ENCODE data around the gene C16orf86. TPM values are rescaled to one million over a fixed set of nuclear protein-coding genes. Genes with fewer than 3 reads are reported as not detected.

The C16orf86 gene
- total RNA-seq, 1 donor from 2014 or later, result 2.1 TPM

GRCh38 chr16:67675999-67676398 is 9.4 kb downstream of the C16orf86 start:
- H3K27ac Mint-ChIP-seq (ENCODE audit: unreplicated experiment), result no peak overlapping the region
- H3K27me3 Mint-ChIP-seq (ENCODE audit: unreplicated experiment), result no peaks in the 10 kb centered on the region
- H3K9me3 Mint-ChIP-seq (ENCODE audit: unreplicated experiment), result no peaks in the 10 kb centered on the region
- TF ChIP-seq, protein P1, sequence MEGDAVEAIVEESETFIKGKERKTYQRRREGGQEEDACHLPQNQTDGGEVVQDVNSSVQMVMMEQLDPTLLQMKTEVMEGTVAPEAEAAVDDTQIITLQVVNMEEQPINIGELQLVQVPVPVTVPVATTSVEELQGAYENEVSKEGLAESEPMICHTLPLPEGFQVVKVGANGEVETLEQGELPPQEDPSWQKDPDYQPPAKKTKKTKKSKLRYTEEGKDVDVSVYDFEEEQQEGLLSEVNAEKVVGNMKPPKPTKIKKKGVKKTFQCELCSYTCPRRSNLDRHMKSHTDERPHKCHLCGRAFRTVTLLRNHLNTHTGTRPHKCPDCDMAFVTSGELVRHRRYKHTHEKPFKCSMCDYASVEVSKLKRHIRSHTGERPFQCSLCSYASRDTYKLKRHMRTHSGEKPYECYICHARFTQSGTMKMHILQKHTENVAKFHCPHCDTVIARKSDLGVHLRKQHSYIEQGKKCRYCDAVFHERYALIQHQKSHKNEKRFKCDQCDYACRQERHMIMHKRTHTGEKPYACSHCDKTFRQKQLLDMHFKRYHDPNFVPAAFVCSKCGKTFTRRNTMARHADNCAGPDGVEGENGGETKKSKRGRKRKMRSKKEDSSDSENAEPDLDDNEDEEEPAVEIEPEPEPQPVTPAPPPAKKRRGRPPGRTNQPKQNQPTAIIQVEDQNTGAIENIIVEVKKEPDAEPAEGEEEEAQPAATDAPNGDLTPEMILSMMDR (IDR thresholded peaks at IDR 0.05), result no peak
- peaks cover 2% of the 10 kb centered on the region for H3K36me3 Mint-ChIP-seq (ENCODE audit: unreplicated experiment)
- peaks cover 20% of the 10 kb centered on the region for H3K4me1 Mint-ChIP-seq (ENCODE audit: unreplicated experiment)
- no peak overlapping the region for H3K4me3 Mint-ChIP-seq (ENCODE audit: unreplicated experiment)
- no peak for DNase-seq (ENCODE audit: extremely low spot score, unreplicated experiment)

DNA sequence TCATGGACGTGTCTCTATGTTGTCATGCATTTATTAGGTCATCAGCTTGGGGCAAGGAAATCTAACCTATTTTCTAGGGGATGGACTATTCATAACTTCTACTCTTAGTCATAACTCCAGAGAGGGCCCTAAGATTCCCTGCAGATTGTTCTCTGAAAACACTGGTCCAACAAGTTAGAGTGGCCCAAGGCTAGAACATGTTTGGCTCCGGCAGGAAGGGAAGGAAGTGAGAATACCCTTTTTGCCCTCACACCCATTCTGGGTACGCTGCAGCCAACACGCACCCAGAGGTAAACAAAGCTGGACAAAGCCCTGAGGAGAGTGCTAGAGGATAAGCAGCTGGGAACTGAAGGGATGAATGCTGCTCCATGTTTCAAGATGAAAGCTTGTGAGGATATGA is 9.9 kb downstream of the C16orf86 start:
- Mint-ChIP-seq H3K27ac (ENCODE audit: unreplicated experiment) (no peak overlapping the region), H3K4me3 (ENCODE audit: unreplicated experiment) (no peak overlapping the region), H3K36me3 (ENCODE audit: unreplicated experiment) (peaks cover 2% of the 10 kb centered on the region), H3K9me3 (ENCODE audit: unreplicated experiment) (no peaks in the 10 kb centered on the region), H3K27me3 (ENCODE audit: unreplicated experiment) (no peaks in the 10 kb centered on the region), H3K4me1 (ENCODE audit: unreplicated experiment) (peaks cover 20% of the 10 kb centered on the region)
- no peak for DNase-seq (ENCODE audit: extremely low spot score, unreplicated experiment)
- TF ChIP-seq, protein P1 (IDR thresholded peaks at IDR 0.05), result no peak

- Mint-ChIP-seq H3K27ac (ENCODE audit: unreplicated experiment) (no peak overlapping the region), H3K36me3 (ENCODE audit: unreplicated experiment) (peaks cover 2% of the 10 kb centered on the region), H3K27me3 (ENCODE audit: unreplicated experiment) (no peaks in the 10 kb centered on the region), H3K4me3 (ENCODE audit: unreplicated experiment) (no peak overlapping the region), H3K4me1 (ENCODE audit: unreplicated experiment) (peaks cover 20% of the 10 kb centered on the region), H3K9me3 (ENCODE audit: unreplicated experiment) (no peaks in the 10 kb centered on the region)
- TF ChIP-seq, protein P1 (IDR thresholded peaks at IDR 0.05), result no peak
- DNase-seq (ENCODE audit: extremely low spot score, unreplicated experiment), result no peak
These were observed 10.3 kb downstream of the C16orf86 start for GRCh38 chr16:67676939-67677338.

GRCh38 chr16:67677712-67678111 is 11.1 kb downstream of the C16orf86 start:
- H3K36me3 Mint-ChIP-seq (ENCODE audit: unreplicated experiment), result peaks cover 7% of the 10 kb centered on the region
- H3K4me1 Mint-ChIP-seq (ENCODE audit: unreplicated experiment), result peaks cover 16% of the 10 kb centered on the region
- H3K4me3 Mint-ChIP-seq (ENCODE audit: unreplicated experiment), result no peak overlapping the region
- H3K27ac Mint-ChIP-seq (ENCODE audit: unreplicated experiment), result no peak overlapping the region
- TF ChIP-seq, protein P1 (IDR thresholded peaks at IDR 0.05), result no peak
- DNase-seq (ENCODE audit: extremely low spot score, unreplicated experiment), result no peak
- H3K9me3 Mint-ChIP-seq (ENCODE audit: unreplicated experiment), result no peaks in the 10 kb centered on the region
- no peaks in the 10 kb centered on the region for H3K27me3 Mint-ChIP-seq (ENCODE audit: unreplicated experiment)

- H3K9me3 Mint-ChIP-seq (ENCODE audit: unreplicated experiment), result no peaks in the 10 kb centered on the region
- TF ChIP-seq, protein P1 (IDR thresholded peaks at IDR 0.05), result no peak
- H3K27me3 Mint-ChIP-seq (ENCODE audit: unreplicated experiment), result no peaks in the 10 kb centered on the region
- H3K4me1 Mint-ChIP-seq (ENCODE audit: unreplicated experiment), result peaks cover 11% of the 10 kb centered on the region
- H3K36me3 Mint-ChIP-seq (ENCODE audit: unreplicated experiment), result peaks cover 9% of the 10 kb centered on the region
- no peak overlapping the region for H3K4me3 Mint-ChIP-seq (ENCODE audit: unreplicated experiment)
- DNase-seq (ENCODE audit: extremely low spot score, unreplicated experiment), result no peak
- no peak overlapping the region for H3K27ac Mint-ChIP-seq (ENCODE audit: unreplicated experiment)
These were observed 11.9 kb downstream of the C16orf86 start for GRCh38 chr16:67678354-67679023.
